ENCODE measurements around the gene ACAN. TPM values are rescaled to one million over a fixed set of nuclear protein-coding genes. Genes with fewer than 3 reads are reported as not detected.

ACAN gene
- total RNA-seq, 1 experiment from 2014 or later, result not detected

DNA sequence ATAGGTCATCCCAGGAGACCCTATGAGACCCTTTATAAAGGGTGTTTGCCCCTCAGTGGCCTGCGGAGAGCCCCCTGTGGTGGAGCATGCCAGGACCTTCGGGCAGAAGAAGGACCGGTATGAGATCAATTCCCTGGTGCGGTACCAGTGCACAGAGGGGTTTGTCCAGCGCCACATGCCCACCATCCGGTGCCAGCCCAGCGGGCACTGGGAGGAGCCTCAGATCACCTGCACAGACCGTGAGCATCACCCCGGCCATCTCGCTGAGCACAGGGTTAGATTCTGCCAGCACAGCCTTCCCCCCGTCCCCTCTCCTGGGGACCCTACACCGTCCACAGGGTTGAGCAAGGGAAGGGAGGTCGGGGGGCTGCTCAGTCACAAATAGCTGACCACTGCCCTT is 70.5 kb downstream of the ACAN start:
- no peak overlapping the region for H2AFZ ChIP-seq
- intact Hi-C loops (cut with micrococcal nuclease; ENCODE audit: unreplicated experiment), result no loop called here
- H3K36me3 ChIP-seq (ENCODE audit: low read depth), result no peaks in the 10 kb centered on the region
- no peak for DNase-seq
- no peak for TF ChIP-seq EZH2 (IDR thresholded peaks at IDR 0.05; ENCODE audit: low read depth)
- TF ChIP-seq, protein P1, sequence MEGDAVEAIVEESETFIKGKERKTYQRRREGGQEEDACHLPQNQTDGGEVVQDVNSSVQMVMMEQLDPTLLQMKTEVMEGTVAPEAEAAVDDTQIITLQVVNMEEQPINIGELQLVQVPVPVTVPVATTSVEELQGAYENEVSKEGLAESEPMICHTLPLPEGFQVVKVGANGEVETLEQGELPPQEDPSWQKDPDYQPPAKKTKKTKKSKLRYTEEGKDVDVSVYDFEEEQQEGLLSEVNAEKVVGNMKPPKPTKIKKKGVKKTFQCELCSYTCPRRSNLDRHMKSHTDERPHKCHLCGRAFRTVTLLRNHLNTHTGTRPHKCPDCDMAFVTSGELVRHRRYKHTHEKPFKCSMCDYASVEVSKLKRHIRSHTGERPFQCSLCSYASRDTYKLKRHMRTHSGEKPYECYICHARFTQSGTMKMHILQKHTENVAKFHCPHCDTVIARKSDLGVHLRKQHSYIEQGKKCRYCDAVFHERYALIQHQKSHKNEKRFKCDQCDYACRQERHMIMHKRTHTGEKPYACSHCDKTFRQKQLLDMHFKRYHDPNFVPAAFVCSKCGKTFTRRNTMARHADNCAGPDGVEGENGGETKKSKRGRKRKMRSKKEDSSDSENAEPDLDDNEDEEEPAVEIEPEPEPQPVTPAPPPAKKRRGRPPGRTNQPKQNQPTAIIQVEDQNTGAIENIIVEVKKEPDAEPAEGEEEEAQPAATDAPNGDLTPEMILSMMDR (conservative IDR thresholded peaks at IDR 0.05), result no peak
- POLR2A ChIA-PET (ENCODE audit: unreplicated experiment), result no interaction called here
- no peak overlapping the region for H3K4me2 ChIP-seq
- no peaks in the 10 kb centered on the region for H4K20me1 ChIP-seq (ENCODE audit: insufficient read depth)
- H3F3A ChIP-seq (ENCODE audit: insufficient read depth, low read depth), result no peaks in the 10 kb centered on the region
- no peaks in the 10 kb centered on the region for H3K4me1 ChIP-seq (replicated peaks; ENCODE audit: insufficient read depth)
- H3K9me3 ChIP-seq (ENCODE audit: insufficient read depth, low read depth), result no peaks in the 10 kb centered on the region
- peaks cover 72% of the 10 kb centered on the region for H3K27me3 ChIP-seq (ENCODE audit: insufficient read depth, low read depth)
- H3K27ac ChIP-seq, result no peak overlapping the region
- H3K4me3 ChIP-seq, result no peak overlapping the region
- H3K79me2 ChIP-seq (ENCODE audit: low read depth), result no peaks in the 10 kb centered on the region
- BruUV-seq (replicated peaks), result no TSS peak
- CTCF ChIA-PET, result no interaction called here
- H3K9me2 ChIP-seq (ENCODE audit: insufficient read depth), result no peaks in the 10 kb centered on the region

DNA sequence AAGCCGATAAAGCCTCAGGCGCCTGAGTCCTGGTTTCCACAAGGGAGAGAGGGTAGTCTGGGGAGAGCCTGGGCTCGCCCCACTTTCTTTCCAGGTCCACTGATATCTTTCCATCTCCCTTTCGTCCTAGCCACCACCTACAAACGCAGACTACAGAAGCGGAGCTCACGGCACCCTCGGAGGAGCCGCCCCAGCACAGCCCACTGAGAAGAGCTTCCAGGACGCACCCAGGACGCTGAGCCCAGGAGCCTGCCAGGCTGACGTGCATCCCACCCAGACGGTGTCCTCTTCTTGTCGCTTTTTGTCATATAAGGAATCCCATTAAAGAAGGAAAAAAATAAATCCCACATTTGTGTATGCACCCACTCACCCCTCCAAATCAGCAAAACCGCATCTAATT is 71.0 kb downstream of the ACAN start:
- ChIA-PET CTCF (no interaction called here), POLR2A (ENCODE audit: unreplicated experiment) (no interaction called here)
- TF ChIP-seq, protein P1 (conservative IDR thresholded peaks at IDR 0.05), result no peak
- TF ChIP-seq EZH2 (IDR thresholded peaks at IDR 0.05; ENCODE audit: low read depth), result no peak

DNA sequence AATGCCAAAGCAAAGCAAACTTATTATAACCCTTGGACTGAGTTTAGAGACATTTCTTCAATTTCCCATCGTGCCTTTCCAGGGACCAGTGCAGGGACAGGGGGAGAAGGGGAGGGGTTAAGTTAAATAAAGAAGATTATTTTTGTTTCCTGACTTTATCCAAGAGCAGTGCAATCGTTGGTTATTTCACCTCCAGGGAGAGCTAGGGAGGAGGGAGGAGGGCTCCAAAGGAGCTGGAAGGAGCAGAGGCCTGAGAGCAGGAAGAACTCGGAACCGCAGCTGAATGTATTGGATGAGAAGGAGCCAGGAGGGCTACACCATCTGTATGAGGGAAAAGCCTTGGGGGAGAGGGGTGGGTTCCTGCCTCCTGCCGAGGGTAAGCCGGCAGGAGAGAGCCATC is 71.4 kb downstream of the ACAN start:
- no peaks in the 10 kb centered on the region for H3K79me2 ChIP-seq (ENCODE audit: low read depth)
- no TSS peak for BruUV-seq (replicated peaks)
- H3K9me2 ChIP-seq (ENCODE audit: insufficient read depth), result no peaks in the 10 kb centered on the region
- no peak overlapping the region for H3K4me2 ChIP-seq
- peaks cover 67% of the 10 kb centered on the region for H3K27me3 ChIP-seq (ENCODE audit: insufficient read depth, low read depth)
- no peaks in the 10 kb centered on the region for H3K9me3 ChIP-seq (ENCODE audit: insufficient read depth, low read depth)
- no peak for DNase-seq
- no peaks in the 10 kb centered on the region for H3K4me1 ChIP-seq (replicated peaks; ENCODE audit: insufficient read depth)
- no peaks in the 10 kb centered on the region for H3K36me3 ChIP-seq (ENCODE audit: low read depth)
- no peaks in the 10 kb centered on the region for H3F3A ChIP-seq (ENCODE audit: insufficient read depth, low read depth)
- H4K20me1 ChIP-seq (ENCODE audit: insufficient read depth), result no peaks in the 10 kb centered on the region
- no peak overlapping the region for H3K27ac ChIP-seq
- ChIA-PET POLR2A (ENCODE audit: unreplicated experiment) (no interaction called here), CTCF (no interaction called here)
- no peak overlapping the region for H3K4me3 ChIP-seq
- intact Hi-C loops (cut with micrococcal nuclease; ENCODE audit: unreplicated experiment), result no loop called here
- no peak for TF ChIP-seq EZH2 (IDR thresholded peaks at IDR 0.05; ENCODE audit: low read depth)
- TF ChIP-seq, protein P1 (conservative IDR thresholded peaks at IDR 0.05), result no peak
- no peak overlapping the region for H2AFZ ChIP-seq

More for the DNA sequence above, 71.0 kb downstream of the ACAN start:
- H3K4me2 ChIP-seq, result no peak overlapping the region
- no peaks in the 10 kb centered on the region for H3K36me3 ChIP-seq (ENCODE audit: low read depth)
- H3K4me3 ChIP-seq, result no peak overlapping the region
- no peaks in the 10 kb centered on the region for H3K79me2 ChIP-seq (ENCODE audit: low read depth)
- no peaks in the 10 kb centered on the region for H3K4me1 ChIP-seq (replicated peaks; ENCODE audit: insufficient read depth)
- no peak overlapping the region for H3K27ac ChIP-seq
- no peaks in the 10 kb centered on the region for H3F3A ChIP-seq (ENCODE audit: insufficient read depth, low read depth)
- no peak for DNase-seq
- no peaks in the 10 kb centered on the region for H3K9me2 ChIP-seq (ENCODE audit: insufficient read depth)
- H3K27me3 ChIP-seq (ENCODE audit: insufficient read depth, low read depth), result peaks cover 68% of the 10 kb centered on the region
- BruUV-seq (replicated peaks), result no TSS peak
- H2AFZ ChIP-seq, result no peak overlapping the region
- H4K20me1 ChIP-seq (ENCODE audit: insufficient read depth), result no peaks in the 10 kb centered on the region
- H3K9me3 ChIP-seq (ENCODE audit: insufficient read depth, low read depth), result no peaks in the 10 kb centered on the region
- intact Hi-C loops (cut with micrococcal nuclease; ENCODE audit: unreplicated experiment), result no loop called here

All from PC-9 (cell line).